GM23248 (cell line): Measurements from ENCODE around the gene S1PR2. TPM values are rescaled to one million over a fixed set of nuclear protein-coding genes. Genes with fewer than 3 reads are reported as not detected.

ENCODE experiments used
- DNase-seq: peaks from one replicate; pipeline ENCODE4 v3.0.0-alpha.2; 2015
- H2AFZ ChIP-seq: fragments of 200-600 bp; sonication (generic); 2 replicates; pipeline ENCODE4 v1.6.1; 2016; ENCODE audit warnings: antibody characterized with exemption
- H3F3A ChIP-seq: fragments of 200-600 bp; sonication (generic); 2 replicates; pipeline ENCODE4 v1.6.1; 2016; ENCODE audit warnings: mild to moderate bottlenecking, antibody characterized with exemption, mixed run types; ENCODE audit not compliant: insufficient read depth
- H3K27ac ChIP-seq: fragments of 200-600 bp; sonication (generic); 2 replicates; pipeline ENCODE4 v1.5.1; 2016; ENCODE audit warnings: mild to moderate bottlenecking
- H3K27me3 ChIP-seq: fragments of 200-600 bp; sonication (generic); replicated peaks from 2 replicates; pipeline ENCODE4 v1.6.1; 2016; ENCODE audit warnings: mild to moderate bottlenecking; ENCODE audit not compliant: insufficient read depth
- H3K36me3 ChIP-seq: fragments of 200-600 bp; sonication (generic); 2 replicates; pipeline ENCODE4 v1.6.1; 2016; ENCODE audit warnings: low read depth, mild to moderate bottlenecking
- H3K4me1 ChIP-seq: fragments of 200-600 bp; sonication (generic); 2 replicates; pipeline ENCODE4 v1.6.1; 2016; ENCODE audit warnings: mild to moderate bottlenecking; ENCODE audit not compliant: insufficient read depth
- H3K4me2 ChIP-seq: fragments of 200-600 bp; sonication (generic); one replicate; pipeline ENCODE4 v1.6.1; 2016; ENCODE audit warnings: mild to moderate bottlenecking; ENCODE audit not compliant: unreplicated experiment
- H3K4me3 ChIP-seq: fragments of 200-600 bp; sonication (generic); 2 replicates; pipeline ENCODE4 v1.5.1; 2016; ENCODE audit warnings: mild to moderate bottlenecking
- H3K79me2 ChIP-seq: fragments of 200-600 bp; sonication (generic); 2 replicates; pipeline ENCODE4 v1.6.1; 2016; ENCODE audit warnings: mild to moderate bottlenecking; ENCODE audit not compliant: insufficient read depth
- H3K9ac ChIP-seq: fragments of 200-600 bp; sonication (generic); 2 replicates; pipeline ENCODE4 v1.6.1; 2016; ENCODE audit warnings: mild to moderate bottlenecking
- H3K9me2 ChIP-seq: fragments of 200-600 bp; sonication (generic); 2 replicates; pipeline ENCODE4 v1.6.1; 2016; ENCODE audit warnings: mixed run types, mild to moderate bottlenecking, moderate library complexity; ENCODE audit not compliant: insufficient read depth
- H3K9me3 ChIP-seq: fragments of 200-600 bp; sonication (generic); one replicate; pipeline ENCODE4 v1.6.1; 2017; ENCODE audit warnings: low read depth
- H4K20me1 ChIP-seq: fragments of 200-600 bp; sonication (generic); 2 replicates; pipeline ENCODE4 v1.6.0; 2016; ENCODE audit not compliant: insufficient read depth
- EZH2 ChIP-seq: fragments of 200-600 bp; sonication (generic); IDR thresholded peaks from 2 replicates; pipeline ENCODE4 v1.6.1; 2018; ENCODE audit warnings: antibody characterized with exemption, mild to moderate bottlenecking; ENCODE audit not compliant: insufficient read depth, poor library complexity, severe bottlenecking
- EZH2phosphoT487 ChIP-seq: fragments of 200-600 bp; sonication (generic); IDR thresholded peaks from 2 replicates; pipeline ENCODE4 v1.6.1; 2018; ENCODE audit warnings: antibody characterized with exemption, moderate library complexity, mild to moderate bottlenecking, low read depth; ENCODE audit not compliant: insufficient read depth
- WGBS, 2 experiments: methylation state at CpG; one replicate each; pipeline ENCODE4 v1.1.6; 2015 to 2017; ENCODE audit warnings: low lambda C conversion rate in 2 of 2, low coverage in 1 of 2; ENCODE audit errors: missing lambda C conversion rate in 2 of 2; 5-methylcytosine and 5-hydroxymethylcytosine counted together
- in situ Hi-C: fragments of 300-500 bp; cut with MboI; formaldehyde crosslinking; loops from 2 replicates; pipeline ENCODE4 v1.15.0; 2020
- polyA plus RNA-seq: library from polyadenylated mRNA; unstranded; fragments of >200 nt; fragmentation: Nextera tagmentation; extraction: Ambion mirVana; gene quantifications from 2 replicates; pipeline ENCODE4 v1.2.1, GENCODE V29; 2016
- total RNA-seq: library from RNA; depleted of rRNA; stranded (reverse); fragments of >200 nt; shearing (Covaris generic); gene quantifications from 2 replicates; pipeline ENCODE4 v1.2.3, GENCODE V29; 2014

S1PR2 gene
- total and polyA plus RNA-seq, 2 experiments from 2014 or later: 20.3 to 35.1 TPM

DNA sequence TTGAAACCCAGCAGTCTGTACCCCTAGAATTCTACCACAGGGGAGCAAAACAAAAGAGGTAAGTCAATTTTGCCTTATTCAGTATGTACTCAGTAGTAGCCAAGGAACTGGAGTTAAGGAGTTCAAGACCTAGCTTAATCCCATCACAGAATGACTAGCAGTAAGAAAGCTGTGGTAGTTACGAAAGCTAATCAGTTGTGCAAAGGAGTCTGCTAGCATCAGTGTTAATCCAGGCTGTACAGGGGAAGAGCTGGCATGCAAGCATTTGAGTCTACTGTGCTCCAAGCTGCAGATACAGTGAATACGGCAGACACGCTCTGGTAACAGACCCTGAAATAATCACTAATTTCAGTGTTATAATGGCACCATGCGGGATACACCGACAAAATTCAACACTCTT is 41.1 kb downstream of the S1PR2 start:
- H4K20me1 ChIP-seq: no peaks in the 10 kb centered on the region
- no peak overlapping the region for H3K9ac ChIP-seq
- no peak for TF ChIP-seq EZH2
- no peak for TF ChIP-seq EZH2phosphoT487
- H3K4me2 ChIP-seq: no peak overlapping the region
- peaks cover 22% of the 10 kb centered on the region for H3K4me1 ChIP-seq
- peaks cover 94% of the 10 kb centered on the region for H3K79me2 ChIP-seq
- peaks cover 7% of the 10 kb centered on the region; the same call in 1 of the 2 replicates for H3K36me3 ChIP-seq
- H3K4me3 ChIP-seq: no peak overlapping the region
- H3K27me3 ChIP-seq: no peaks in the 10 kb centered on the region
- no peaks in the 10 kb centered on the region for H3K9me2 ChIP-seq
- H2AFZ ChIP-seq: no peak overlapping the region
- no peak overlapping the region for H3K27ac ChIP-seq
- no peaks in the 10 kb centered on the region for H3K9me3 ChIP-seq
- 90 to 95% methylated on average over 5 of the region's 5 CpGs for WGBS, 2 experiments
- in situ Hi-C loops: no loop called here
- no peak for DNase-seq
- peaks cover 35% of the 10 kb centered on the region for H3F3A ChIP-seq

DNA sequence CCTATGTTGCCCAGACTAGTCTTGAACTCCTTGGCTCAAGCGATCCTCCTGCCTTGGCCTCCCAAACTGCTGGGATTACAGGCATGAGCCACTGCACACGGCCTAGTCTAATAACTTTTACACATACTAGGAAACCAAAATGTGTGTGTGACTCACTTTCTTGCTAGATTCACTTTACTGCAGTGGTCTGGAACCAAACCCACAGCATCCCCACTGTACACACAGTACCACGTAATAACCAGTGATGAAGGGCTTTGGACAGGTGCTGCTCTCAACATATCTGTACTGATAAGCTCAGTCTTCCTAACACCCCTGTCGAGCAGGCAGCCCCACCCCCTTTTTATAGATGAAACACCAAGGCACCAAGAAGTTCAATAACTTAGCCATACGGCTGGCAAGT is 41.5 kb downstream of the S1PR2 start:
- TF ChIP-seq EZH2phosphoT487: no peak
- no peak for TF ChIP-seq EZH2
- no peak overlapping the region for H2AFZ ChIP-seq
- DNase-seq: peak; percentile 36
- no peaks in the 10 kb centered on the region for H3K9me2 ChIP-seq
- peaks cover 98% of the 10 kb centered on the region for H3K79me2 ChIP-seq
- in situ Hi-C loops: no loop called here
- WGBS, 2 experiments: 63 to 68% methylated on average over 5 of the region's 5 CpGs
- no peak overlapping the region for H3K4me2 ChIP-seq
- peaks cover 35% of the 10 kb centered on the region for H3F3A ChIP-seq
- H3K9ac ChIP-seq: no peak overlapping the region
- no peak overlapping the region for H3K4me3 ChIP-seq
- H3K27ac ChIP-seq: no peak overlapping the region
- no peaks in the 10 kb centered on the region for H3K27me3 ChIP-seq
- peaks cover 7% of the 10 kb centered on the region; the same call in 1 of the 2 replicates for H3K36me3 ChIP-seq
- peaks cover 22% of the 10 kb centered on the region for H3K4me1 ChIP-seq
- H4K20me1 ChIP-seq: no peaks in the 10 kb centered on the region
- H3K9me3 ChIP-seq: no peaks in the 10 kb centered on the region

DNA sequence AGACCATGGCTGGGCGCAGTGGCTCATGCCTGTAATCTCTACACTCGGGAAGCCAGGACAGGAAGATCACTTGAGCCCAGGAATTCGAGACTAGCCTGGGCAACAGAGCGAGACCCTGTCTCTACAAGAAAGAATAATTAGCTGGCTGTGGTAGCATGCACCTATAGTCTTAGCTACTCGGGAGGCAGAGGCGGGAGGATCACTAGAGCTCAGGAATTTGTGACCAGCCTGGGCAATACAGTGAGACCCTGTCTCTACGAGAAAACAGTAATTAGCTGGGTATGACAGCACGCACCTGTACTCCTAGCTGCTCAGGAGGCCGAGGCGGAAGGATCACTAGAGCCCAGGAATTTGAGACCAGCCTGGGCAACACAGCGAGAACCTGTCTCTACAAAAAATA is 43.8 kb downstream of the S1PR2 start:
- H3K4me3 ChIP-seq: no peak overlapping the region
- H3K27ac ChIP-seq: no peak overlapping the region
- TF ChIP-seq EZH2: no peak
- TF ChIP-seq EZH2phosphoT487: no peak
- no peaks in the 10 kb centered on the region for H3K9me2 ChIP-seq
- peaks cover 15% of the 10 kb centered on the region for H3K4me1 ChIP-seq
- H3K79me2 ChIP-seq: peaks cover 100% of the 10 kb centered on the region
- DNase-seq: no peak
- H3K27me3 ChIP-seq: no peaks in the 10 kb centered on the region
- H4K20me1 ChIP-seq: no peaks in the 10 kb centered on the region
- H2AFZ ChIP-seq: no peak overlapping the region
- 87 to 89% methylated on average over 11 of the region's 11 CpGs for WGBS, 2 experiments
- H3K36me3 ChIP-seq: peaks cover 7% of the 10 kb centered on the region; the same call in 1 of the 2 replicates
- H3K4me2 ChIP-seq: no peak overlapping the region
- H3F3A ChIP-seq: peaks cover 13% of the 10 kb centered on the region
- H3K9me3 ChIP-seq: no peaks in the 10 kb centered on the region
- no peak overlapping the region for H3K9ac ChIP-seq
- in situ Hi-C loops: no loop called here

DNA sequence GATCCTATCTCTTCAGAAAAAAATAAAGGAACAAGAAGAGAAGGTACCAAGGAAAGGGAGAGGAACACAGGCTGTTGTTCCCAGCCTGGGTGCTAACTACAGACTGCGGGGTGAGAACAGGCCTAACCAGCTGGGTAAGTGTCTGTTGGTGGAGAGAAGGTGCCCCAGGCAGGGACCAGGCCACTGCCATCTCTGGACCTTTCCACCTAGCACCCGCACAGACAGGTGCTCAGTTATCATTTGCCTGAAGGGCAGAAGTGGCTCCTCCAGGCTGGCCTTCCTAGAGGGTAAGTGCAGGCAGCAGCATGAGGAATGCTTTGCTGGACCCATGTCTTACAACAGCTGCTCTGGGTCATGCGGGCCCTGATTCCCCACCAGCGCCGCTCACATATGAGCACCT is 46.5 kb downstream of the S1PR2 start:
- H3K36me3 ChIP-seq: peaks cover 28% of the 10 kb centered on the region
- peaks cover 98% of the 10 kb centered on the region for H3K79me2 ChIP-seq
- WGBS, 2 experiments: 87 to 97% methylated on average over 5 of the region's 5 CpGs
- no peak overlapping the region for H2AFZ ChIP-seq
- no peak overlapping the region for H3K9ac ChIP-seq
- DNase-seq: no peak
- no peaks in the 10 kb centered on the region for H3K27me3 ChIP-seq
- no peak overlapping the region for H3K4me3 ChIP-seq
- no peak overlapping the region for H3K27ac ChIP-seq
- H4K20me1 ChIP-seq: no peaks in the 10 kb centered on the region
- H3K4me2 ChIP-seq: no peak overlapping the region
- no peaks in the 10 kb centered on the region for H3K9me2 ChIP-seq
- in situ Hi-C loops: no loop called here
- no peaks in the 10 kb centered on the region for H3K4me1 ChIP-seq
- no peaks in the 10 kb centered on the region for H3K9me3 ChIP-seq
- TF ChIP-seq EZH2phosphoT487 (no peak), EZH2 (no peak)
- H3F3A ChIP-seq: 0 out of 2 replicates have a peak, but pooled peaks cover 8% of the 10 kb centered on the region

DNA sequence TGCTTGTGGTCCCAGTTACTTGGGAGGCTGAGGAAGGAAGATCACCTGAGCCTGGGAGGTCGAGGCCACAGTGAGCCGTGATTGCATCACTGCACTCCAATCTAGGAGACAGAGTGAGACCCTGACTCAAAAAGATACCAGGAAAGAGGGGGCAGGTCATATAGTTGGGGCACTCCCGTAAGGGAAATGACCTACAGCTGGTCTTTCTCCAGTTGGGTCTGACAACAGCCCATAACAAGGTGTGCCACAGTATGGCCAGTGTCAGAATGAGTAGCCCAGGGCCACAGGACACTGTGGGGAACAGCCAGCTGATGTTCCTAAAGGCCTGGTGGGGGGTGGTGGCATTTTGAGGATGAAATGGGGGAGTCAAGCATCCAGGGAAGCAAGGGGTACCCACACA is 47.2 kb downstream of the S1PR2 start:
- Histone ChIP-seq H3K79me2 (peaks cover 92% of the 10 kb centered on the region), H3K27ac (no peak overlapping the region), H3K4me2 (no peak overlapping the region), H3K4me1 (no peaks in the 10 kb centered on the region), H3K9me2 (no peaks in the 10 kb centered on the region), H3K36me3 (peaks cover 36% of the 10 kb centered on the region), H3F3A (0 out of 2 replicates have a peak, but pooled peaks cover 8% of the 10 kb centered on the region), H4K20me1 (no peaks in the 10 kb centered on the region), H3K9me3 (no peaks in the 10 kb centered on the region), H2AFZ (no peak overlapping the region), H3K9ac (no peak overlapping the region), H3K4me3 (no peak overlapping the region), H3K27me3 (no peaks in the 10 kb centered on the region)
- no peak for DNase-seq
- WGBS, 2 experiments: 96 to 97% methylated on average over 3 of the region's 3 CpGs
- in situ Hi-C loops: no loop called here
- no peak for TF ChIP-seq EZH2phosphoT487
- no peak for TF ChIP-seq EZH2
